RWPE2 (cell line): Measurements from ENCODE around the gene CHRNA9.

Experiments used
- ATAC-seq: fragments of 200-7000 bp; cut with Tn5 transposase; 3 replicates; pipeline ENCODE4 v1.9.1; 2021; ENCODE audit warnings: low read depth
- DNase-seq: peaks from one replicate; pipeline ENCODE4 v3.0.0-alpha.2; 2020; ENCODE audit warnings: low spot score
- H3K27ac ChIP-seq: fragments of 450-650 bp; 2 replicates; pipeline ENCODE4 v1.5.1; 2017; ENCODE audit warnings: mild to moderate bottlenecking; ENCODE audit not compliant: poor library complexity, severe bottlenecking
- H3K27me3 ChIP-seq: fragments of 250-450 bp; sonication (Bioruptor Pico); 2 replicates; pipeline ENCODE4 v1.5.1; 2021; ENCODE audit warnings: mild to moderate bottlenecking, moderate library complexity; ENCODE audit not compliant: insufficient read depth, poor library complexity, severe bottlenecking
- H3K36me3 ChIP-seq: fragments of 250-450 bp; sonication (Bioruptor Pico); 2 replicates; pipeline ENCODE4 v1.5.1; 2020; ENCODE audit warnings: low read depth, mild to moderate bottlenecking, moderate library complexity
- H3K4me1 ChIP-seq: fragments of 250-450 bp; sonication (Bioruptor Pico); 2 replicates; pipeline ENCODE4 v1.5.1; 2021; ENCODE audit warnings: mild to moderate bottlenecking, moderate library complexity; ENCODE audit not compliant: insufficient read depth, poor library complexity, severe bottlenecking
- H3K4me3 ChIP-seq: fragments of 250-450 bp; sonication (Bioruptor Pico); 2 replicates; pipeline ENCODE4 v1.5.1; 2021; ENCODE audit warnings: mild to moderate bottlenecking, moderate library complexity; ENCODE audit not compliant: severe bottlenecking
- H3K9me3 ChIP-seq: fragments of 250-450 bp; sonication (Bioruptor Pico); 2 replicates; pipeline ENCODE4 v1.5.1; 2021; ENCODE audit warnings: mild to moderate bottlenecking, moderate library complexity; ENCODE audit not compliant: severe bottlenecking
- TF ChIP-seq, protein P1 (sequence below): fragments of 450-650 bp; IDR thresholded peaks from one replicate; pipeline ENCODE4 v1.5.1; 2017; ENCODE audit warnings: mild to moderate bottlenecking, moderate library complexity; ENCODE audit not compliant: poor library complexity, severe bottlenecking

CHRNA9 gene

DNA sequence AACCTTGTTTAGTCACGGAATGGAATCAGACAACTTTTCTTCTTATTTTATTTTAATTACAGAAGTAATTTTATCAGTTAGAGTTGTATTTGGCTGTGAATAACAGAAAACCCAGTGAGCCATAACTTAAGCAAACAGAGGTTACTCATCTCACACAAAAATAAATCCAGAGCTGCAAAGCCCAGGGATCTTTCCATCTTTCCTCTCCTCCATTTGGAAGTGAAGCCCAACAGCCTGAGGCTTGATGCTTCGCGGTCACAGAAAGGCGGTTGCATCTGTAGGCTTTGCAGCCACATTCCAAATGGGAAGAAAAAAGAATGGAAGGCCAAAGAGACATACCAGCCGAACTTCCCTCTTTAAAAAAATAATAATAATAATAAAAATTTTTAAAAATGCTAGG, 22.6 kb downstream of the CHRNA9 start:
- DNase-seq (no peak), ATAC-seq (no peak)
- peaks cover 2% of the 10 kb centered on the region for H3K9me3 ChIP-seq
- no peaks in the 10 kb centered on the region for H3K36me3 ChIP-seq
- H3K4me3 ChIP-seq, result no peak overlapping the region
- H3K27me3 ChIP-seq, result no peaks in the 10 kb centered on the region
- no peak overlapping the region for H3K27ac ChIP-seq
- TF ChIP-seq, protein P1, sequence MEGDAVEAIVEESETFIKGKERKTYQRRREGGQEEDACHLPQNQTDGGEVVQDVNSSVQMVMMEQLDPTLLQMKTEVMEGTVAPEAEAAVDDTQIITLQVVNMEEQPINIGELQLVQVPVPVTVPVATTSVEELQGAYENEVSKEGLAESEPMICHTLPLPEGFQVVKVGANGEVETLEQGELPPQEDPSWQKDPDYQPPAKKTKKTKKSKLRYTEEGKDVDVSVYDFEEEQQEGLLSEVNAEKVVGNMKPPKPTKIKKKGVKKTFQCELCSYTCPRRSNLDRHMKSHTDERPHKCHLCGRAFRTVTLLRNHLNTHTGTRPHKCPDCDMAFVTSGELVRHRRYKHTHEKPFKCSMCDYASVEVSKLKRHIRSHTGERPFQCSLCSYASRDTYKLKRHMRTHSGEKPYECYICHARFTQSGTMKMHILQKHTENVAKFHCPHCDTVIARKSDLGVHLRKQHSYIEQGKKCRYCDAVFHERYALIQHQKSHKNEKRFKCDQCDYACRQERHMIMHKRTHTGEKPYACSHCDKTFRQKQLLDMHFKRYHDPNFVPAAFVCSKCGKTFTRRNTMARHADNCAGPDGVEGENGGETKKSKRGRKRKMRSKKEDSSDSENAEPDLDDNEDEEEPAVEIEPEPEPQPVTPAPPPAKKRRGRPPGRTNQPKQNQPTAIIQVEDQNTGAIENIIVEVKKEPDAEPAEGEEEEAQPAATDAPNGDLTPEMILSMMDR, result no peak
- no peaks in the 10 kb centered on the region for H3K4me1 ChIP-seq

DNA sequence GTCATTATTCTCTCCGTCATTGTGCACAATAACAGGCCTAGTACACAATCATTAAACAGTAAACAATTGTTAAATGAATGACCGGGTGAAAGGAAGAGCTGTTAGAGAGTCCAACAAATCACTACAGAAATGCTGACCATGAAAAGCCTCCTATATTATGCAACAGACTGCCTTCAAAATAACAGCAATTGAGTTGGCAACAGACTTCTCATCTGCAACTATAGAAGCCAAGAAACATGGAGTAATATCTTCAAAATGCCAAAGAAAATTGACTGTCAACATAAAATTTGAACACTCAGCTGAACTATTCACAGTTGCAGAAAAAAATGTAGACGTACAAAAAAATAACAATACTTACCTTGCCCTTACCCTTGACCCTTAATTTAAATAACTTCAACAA, 26.2 kb downstream of the CHRNA9 start:
- Histone ChIP-seq H3K36me3 (no peaks in the 10 kb centered on the region), H3K4me3 (no peak overlapping the region), H3K9me3 (peaks cover 2% of the 10 kb centered on the region), H3K27ac (no peak overlapping the region), H3K27me3 (no peaks in the 10 kb centered on the region), H3K4me1 (no peaks in the 10 kb centered on the region)
- TF ChIP-seq, protein P1, result no peak
- no peak for ATAC-seq
- DNase-seq, result no peak

DNA sequence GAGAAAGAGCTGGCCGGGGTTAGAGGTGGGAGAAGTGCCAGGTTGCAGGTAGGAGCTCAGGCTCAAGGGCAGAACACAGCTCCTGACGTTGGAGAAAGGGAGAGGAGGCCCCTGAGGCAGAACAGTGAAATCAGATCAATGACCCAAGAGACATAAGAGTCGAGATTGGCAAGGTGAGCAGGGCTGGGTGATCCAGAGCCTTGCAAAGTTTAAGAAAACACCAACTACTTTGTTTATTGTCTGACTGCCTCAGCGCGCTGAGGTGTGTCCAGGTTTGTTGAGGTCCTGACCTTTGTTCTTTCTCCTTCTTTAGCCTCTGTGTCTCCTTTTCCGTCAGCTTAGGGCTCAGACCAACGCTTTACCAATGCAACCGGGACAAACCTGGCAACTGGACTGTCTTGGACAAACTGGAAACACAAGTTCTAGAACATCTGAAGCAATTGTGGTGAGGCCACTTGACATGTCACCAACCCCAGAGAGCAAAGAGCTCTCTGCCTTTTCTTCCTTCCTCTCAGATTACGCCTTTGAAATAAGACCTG, 28.3 kb downstream of the CHRNA9 start:
- Histone ChIP-seq H3K27ac (no peak overlapping the region), H3K36me3 (no peaks in the 10 kb centered on the region), H3K27me3 (no peaks in the 10 kb centered on the region), H3K9me3 (peaks cover 2% of the 10 kb centered on the region), H3K4me1 (no peaks in the 10 kb centered on the region), H3K4me3 (no peak overlapping the region)
- ATAC-seq, result no peak
- TF ChIP-seq, protein P1, result no peak
- no peak for DNase-seq

DNA sequence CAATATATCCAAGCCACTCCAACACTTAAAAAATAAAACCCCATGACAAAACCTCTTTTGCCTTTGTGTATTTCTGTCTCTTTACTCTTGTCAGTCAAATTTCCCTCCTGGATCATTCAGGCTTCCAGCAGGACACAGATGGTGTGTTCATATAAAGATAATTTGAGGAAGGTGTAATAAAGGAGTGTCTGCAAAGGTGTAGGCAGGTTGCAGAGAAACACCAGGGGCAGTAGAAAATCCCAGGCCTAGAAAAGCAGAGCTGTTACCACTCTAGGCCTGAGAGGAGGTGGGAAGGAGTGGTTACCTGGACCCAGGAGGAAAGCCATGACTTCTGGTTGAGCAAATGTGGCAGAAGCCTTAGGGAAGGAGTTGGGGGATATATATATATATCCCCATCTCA, 28.8 kb downstream of the CHRNA9 start:
- TF ChIP-seq, protein P1, result no peak
- no peak for DNase-seq
- no peak overlapping the region for H3K27ac ChIP-seq
- ATAC-seq, result no peak
- no peaks in the 10 kb centered on the region for H3K4me1 ChIP-seq
- no peaks in the 10 kb centered on the region for H3K36me3 ChIP-seq
- no peak overlapping the region for H3K4me3 ChIP-seq
- peaks cover 2% of the 10 kb centered on the region for H3K9me3 ChIP-seq
- H3K27me3 ChIP-seq, result no peaks in the 10 kb centered on the region

DNA sequence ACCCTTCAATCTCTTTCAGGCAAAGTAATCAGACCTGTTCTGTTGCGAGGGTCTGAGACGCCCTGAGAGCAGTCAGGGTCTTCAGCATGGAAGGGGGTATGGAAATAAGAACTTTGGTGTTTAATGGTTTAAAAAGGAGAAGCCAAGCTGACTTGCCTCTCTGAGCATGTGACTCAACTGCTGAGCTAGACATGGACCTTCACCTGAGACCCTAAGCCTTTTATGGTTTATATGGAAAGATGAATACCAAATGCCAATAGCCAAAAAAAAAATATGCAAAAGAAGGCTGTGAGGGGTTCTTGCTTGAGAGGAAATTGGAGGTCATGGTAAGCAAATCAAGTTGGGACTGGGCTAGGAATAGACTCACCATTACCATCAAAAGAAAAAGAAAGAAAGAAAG, 30.6 kb downstream of the CHRNA9 start:
- Histone ChIP-seq H3K27ac (no peak overlapping the region), H3K36me3 (no peaks in the 10 kb centered on the region), H3K4me1 (no peaks in the 10 kb centered on the region), H3K27me3 (no peaks in the 10 kb centered on the region), H3K4me3 (no peak overlapping the region), H3K9me3 (peaks cover 2% of the 10 kb centered on the region)
- TF ChIP-seq, protein P1, result no peak
- DNase-seq, result no peak
- no peak for ATAC-seq
